HL-60 (cell line): Measurements from ENCODE around the gene NADSYN1.

Experiments used
- POLR2AphosphoS5 ChIP-seq: IDR thresholded peaks from 2 replicates; pipeline ENCODE4 v1.6.1; 2012; ENCODE audit warnings: low read depth
- SPI1 ChIP-seq: IDR thresholded peaks from 2 replicates; pipeline ENCODE4 v1.6.1; 2012; ENCODE audit warnings: low read depth, mild to moderate bottlenecking, borderline replicate concordance
- TF ChIP-seq, protein P1 (sequence below): IDR thresholded peaks from one replicate; pipeline ENCODE4 v1.5.1; 2011; ENCODE audit warnings: low read length, control low read depth, inconsistent platforms; ENCODE audit not compliant: insufficient read depth
- TF ChIP-seq, protein P2 (sequence below): IDR thresholded peaks from 2 replicates; pipeline ENCODE4 v1.6.1; 2012; ENCODE audit warnings: low read depth; ENCODE audit not compliant: insufficient replicate concordance

DNA sequence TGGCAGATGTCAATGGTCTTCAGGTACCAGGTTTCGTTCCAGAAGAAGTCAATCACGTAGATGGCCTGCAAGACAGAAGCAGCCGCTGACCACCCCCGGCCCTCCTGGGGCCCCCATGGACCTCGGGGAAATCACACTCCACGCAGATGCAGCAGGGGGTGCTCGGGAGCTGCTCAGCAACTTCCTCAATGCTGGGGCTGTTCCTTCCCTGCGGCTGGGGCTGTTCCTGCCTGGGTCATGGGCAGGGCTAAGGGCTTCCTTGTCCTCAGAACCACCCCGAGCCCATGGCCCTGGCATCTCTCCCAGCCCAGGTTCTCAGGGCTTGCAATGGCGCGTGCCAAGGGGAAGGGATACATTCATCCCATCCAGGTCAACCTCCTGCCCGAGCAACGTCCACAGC is 15.1 kb upstream of the NADSYN1 start:
- TF ChIP-seq, protein P1, sequence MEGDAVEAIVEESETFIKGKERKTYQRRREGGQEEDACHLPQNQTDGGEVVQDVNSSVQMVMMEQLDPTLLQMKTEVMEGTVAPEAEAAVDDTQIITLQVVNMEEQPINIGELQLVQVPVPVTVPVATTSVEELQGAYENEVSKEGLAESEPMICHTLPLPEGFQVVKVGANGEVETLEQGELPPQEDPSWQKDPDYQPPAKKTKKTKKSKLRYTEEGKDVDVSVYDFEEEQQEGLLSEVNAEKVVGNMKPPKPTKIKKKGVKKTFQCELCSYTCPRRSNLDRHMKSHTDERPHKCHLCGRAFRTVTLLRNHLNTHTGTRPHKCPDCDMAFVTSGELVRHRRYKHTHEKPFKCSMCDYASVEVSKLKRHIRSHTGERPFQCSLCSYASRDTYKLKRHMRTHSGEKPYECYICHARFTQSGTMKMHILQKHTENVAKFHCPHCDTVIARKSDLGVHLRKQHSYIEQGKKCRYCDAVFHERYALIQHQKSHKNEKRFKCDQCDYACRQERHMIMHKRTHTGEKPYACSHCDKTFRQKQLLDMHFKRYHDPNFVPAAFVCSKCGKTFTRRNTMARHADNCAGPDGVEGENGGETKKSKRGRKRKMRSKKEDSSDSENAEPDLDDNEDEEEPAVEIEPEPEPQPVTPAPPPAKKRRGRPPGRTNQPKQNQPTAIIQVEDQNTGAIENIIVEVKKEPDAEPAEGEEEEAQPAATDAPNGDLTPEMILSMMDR = no peak
- TF ChIP-seq, protein P2, sequence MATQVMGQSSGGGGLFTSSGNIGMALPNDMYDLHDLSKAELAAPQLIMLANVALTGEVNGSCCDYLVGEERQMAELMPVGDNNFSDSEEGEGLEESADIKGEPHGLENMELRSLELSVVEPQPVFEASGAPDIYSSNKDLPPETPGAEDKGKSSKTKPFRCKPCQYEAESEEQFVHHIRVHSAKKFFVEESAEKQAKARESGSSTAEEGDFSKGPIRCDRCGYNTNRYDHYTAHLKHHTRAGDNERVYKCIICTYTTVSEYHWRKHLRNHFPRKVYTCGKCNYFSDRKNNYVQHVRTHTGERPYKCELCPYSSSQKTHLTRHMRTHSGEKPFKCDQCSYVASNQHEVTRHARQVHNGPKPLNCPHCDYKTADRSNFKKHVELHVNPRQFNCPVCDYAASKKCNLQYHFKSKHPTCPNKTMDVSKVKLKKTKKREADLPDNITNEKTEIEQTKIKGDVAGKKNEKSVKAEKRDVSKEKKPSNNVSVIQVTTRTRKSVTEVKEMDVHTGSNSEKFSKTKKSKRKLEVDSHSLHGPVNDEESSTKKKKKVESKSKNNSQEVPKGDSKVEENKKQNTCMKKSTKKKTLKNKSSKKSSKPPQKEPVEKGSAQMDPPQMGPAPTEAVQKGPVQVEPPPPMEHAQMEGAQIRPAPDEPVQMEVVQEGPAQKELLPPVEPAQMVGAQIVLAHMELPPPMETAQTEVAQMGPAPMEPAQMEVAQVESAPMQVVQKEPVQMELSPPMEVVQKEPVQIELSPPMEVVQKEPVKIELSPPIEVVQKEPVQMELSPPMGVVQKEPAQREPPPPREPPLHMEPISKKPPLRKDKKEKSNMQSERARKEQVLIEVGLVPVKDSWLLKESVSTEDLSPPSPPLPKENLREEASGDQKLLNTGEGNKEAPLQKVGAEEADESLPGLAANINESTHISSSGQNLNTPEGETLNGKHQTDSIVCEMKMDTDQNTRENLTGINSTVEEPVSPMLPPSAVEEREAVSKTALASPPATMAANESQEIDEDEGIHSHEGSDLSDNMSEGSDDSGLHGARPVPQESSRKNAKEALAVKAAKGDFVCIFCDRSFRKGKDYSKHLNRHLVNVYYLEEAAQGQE = no peak
- TF ChIP-seq SPI1 = peak; percentile 26; the same call in 1 of the 2 replicates
- no peak for TF ChIP-seq POLR2AphosphoS5
